Osteoblast (primary cell): Measurements from ENCODE around the gene CD8B2. TPM values are rescaled to one million over a fixed set of nuclear protein-coding genes. Genes with fewer than 3 reads are reported as not detected.

Source experiments
- DNase-seq: peaks from one replicate; pipeline ENCODE4 v3.0.0; 2011; ENCODE audit warnings: low spot score, mixed read lengths; ENCODE audit not compliant: insufficient read length; ENCODE audit errors: missing footprints
- H2AFZ ChIP-seq: 2 replicates; pipeline ENCODE4 v1.6.0; 2011; ENCODE audit warnings: mild to moderate bottlenecking, low read length
- H3K27ac ChIP-seq: 2 replicates; pipeline ENCODE4 v1.5.1; 2011; ENCODE audit warnings: mild to moderate bottlenecking, low read depth, low read length, moderate library complexity
- H3K27me3 ChIP-seq: 2 replicates; pipeline ENCODE4 v1.6.0; 2012; ENCODE audit warnings: mild to moderate bottlenecking, control low read depth, inconsistent platforms, low read length, moderate library complexity; ENCODE audit not compliant: insufficient read depth
- H3K36me3 ChIP-seq: 2 replicates; pipeline ENCODE4 v1.5.1; 2011; ENCODE audit warnings: mild to moderate bottlenecking, low read length, control low read depth, moderate library complexity; ENCODE audit not compliant: insufficient read depth
- H3K4me1 ChIP-seq: 2 replicates; pipeline ENCODE4 v1.5.1; 2011; ENCODE audit warnings: mild to moderate bottlenecking, low read length, control low read depth, moderate library complexity; ENCODE audit not compliant: insufficient read depth
- H3K4me2 ChIP-seq: 2 replicates; pipeline ENCODE4 v1.6.0; 2011; ENCODE audit warnings: mild to moderate bottlenecking, low read length; ENCODE audit not compliant: insufficient read depth
- H3K4me3 ChIP-seq: fragments of 200-600 bp; sonication (generic); 3 replicates; pipeline ENCODE4 v1.5.1; 2012; ENCODE audit warnings: mild to moderate bottlenecking, low read length, inconsistent platforms; ENCODE audit not compliant: insufficient read depth
- H3K79me2 ChIP-seq: 2 replicates; pipeline ENCODE4 v1.6.0; 2012; ENCODE audit warnings: mild to moderate bottlenecking, low read length, control low read depth, inconsistent platforms; ENCODE audit not compliant: insufficient read depth
- H3K9me3 ChIP-seq: 2 replicates; pipeline ENCODE4 v1.5.1; 2011; ENCODE audit warnings: low read depth, low read length, control low read depth
- H4K20me1 ChIP-seq: 2 replicates; pipeline ENCODE4 v1.6.0; 2012; ENCODE audit warnings: mild to moderate bottlenecking, low read length, control low read depth; ENCODE audit not compliant: insufficient read depth
- CTCF ChIP-seq: IDR thresholded peaks from 2 replicates; pipeline ENCODE4 v1.5.1; 2011; ENCODE audit warnings: mild to moderate bottlenecking, low read depth, low read length, moderate library complexity; ENCODE audit errors: extremely low read depth
- total RNA-seq: library from RNA; depleted of rRNA; stranded (reverse); fragments of >200 nt; gene quantifications from 2 replicates; pipeline ENCODE4 v1.2.3, GENCODE V29; 2012

The CD8B2 gene
- total RNA-seq, 1 donor: not detected

- no peaks in the 10 kb centered on the region for H3K79me2 ChIP-seq
- no peaks in the 10 kb centered on the region for H3K27me3 ChIP-seq
- no peak for DNase-seq
Measured at GRCh38 chr2:106537791-106538191, 50.6 kb downstream of the CD8B2 start.

GRCh38 chr2:106540886-106541285 is 53.7 kb downstream of the CD8B2 start:
- no peak for TF ChIP-seq CTCF
- Histone ChIP-seq H3K27ac (no peak overlapping the region), H3K9me3 (no peaks in the 10 kb centered on the region), H4K20me1 (no peaks in the 10 kb centered on the region), H3K36me3 (no peaks in the 10 kb centered on the region), H3K27me3 (peaks cover 11% of the 10 kb centered on the region), H3K4me2 (no peak overlapping the region), H3K4me3 (no peak overlapping the region), H3K4me1 (no peaks in the 10 kb centered on the region), H3K79me2 (no peaks in the 10 kb centered on the region), H2AFZ (no peak overlapping the region)
- no peak for DNase-seq

More at GRCh38 chr2:106537791-106538191, 50.6 kb downstream of the CD8B2 start:
- no peak for TF ChIP-seq CTCF
- Histone ChIP-seq H3K36me3 (no peaks in the 10 kb centered on the region), H2AFZ (no peak overlapping the region), H3K4me3 (no peak overlapping the region), H4K20me1 (no peaks in the 10 kb centered on the region), H3K9me3 (no peaks in the 10 kb centered on the region), H3K4me2 (no peak overlapping the region), H3K27ac (no peak overlapping the region), H3K4me1 (no peaks in the 10 kb centered on the region)

- peaks cover 11% of the 10 kb centered on the region for H3K27me3 ChIP-seq
- no peak for DNase-seq
Measured at GRCh38 chr2:106541333-106541732, 54.2 kb downstream of the CD8B2 start.

More at GRCh38 chr2:106541333-106541732, 54.2 kb downstream of the CD8B2 start:
- TF ChIP-seq CTCF: no peak
- no peaks in the 10 kb centered on the region for H3K9me3 ChIP-seq
- no peak overlapping the region for H3K4me2 ChIP-seq
- H3K27ac ChIP-seq: no peak overlapping the region
- no peaks in the 10 kb centered on the region for H3K36me3 ChIP-seq
- H4K20me1 ChIP-seq: no peaks in the 10 kb centered on the region
- no peak overlapping the region for H3K4me3 ChIP-seq
- H3K4me1 ChIP-seq: no peaks in the 10 kb centered on the region
- no peaks in the 10 kb centered on the region for H3K79me2 ChIP-seq
- H2AFZ ChIP-seq: no peak overlapping the region
